DMS79 (cell line): ENCODE results near the gene BRCA2.

ENCODE experiments used
- DNase-seq: peaks from one replicate; lab custom pipeline; 2025; lab: John Stamatoyannopoulos, UW

Gene BRCA2

GRCh38 chr13:32385410-32385809 lies 70.1 kb downstream of the BRCA2 start:
- no peak for DNase-seq

GRCh38 chr13:32390048-32390447 lies 74.7 kb downstream of the BRCA2 start:
- DNase-seq = no peak

- no peak for DNase-seq
These were observed 75.2 kb downstream of the BRCA2 start for GRCh38 chr13:32390484-32390883.

- DNase-seq = no peak
These were observed 75.9 kb downstream of the BRCA2 start for GRCh38 chr13:32391101-32391619.

GRCh38 chr13:32403108-32403507 lies 87.8 kb downstream of the BRCA2 start:
- no peak for DNase-seq

GRCh38 chr13:32407854-32408253 lies 92.5 kb downstream of the BRCA2 start:
- no peak for DNase-seq

- DNase-seq = peak; percentile 31
These were observed 93.1 kb downstream of the BRCA2 start for GRCh38 chr13:32408296-32409000.

GRCh38 chr13:32409001-32409313 lies 93.6 kb downstream of the BRCA2 start:
- DNase-seq = peak; percentile 35

GRCh38 chr13:32409561-32410421 lies 94.5 kb downstream of the BRCA2 start:
- peak; percentile 38 for DNase-seq

- DNase-seq = no peak
These were observed 98.0 kb downstream of the BRCA2 start for GRCh38 chr13:32413284-32413683.

- DNase-seq = no peak
These were observed 99.3 kb downstream of the BRCA2 start for GRCh38 chr13:32414580-32414979.

GRCh38 chr13:32415019-32415418 lies 99.7 kb downstream of the BRCA2 start:
- DNase-seq = no peak

- DNase-seq = no peak
These were observed 102.7 kb downstream of the BRCA2 start for GRCh38 chr13:32417995-32418394.

GRCh38 chr13:32419862-32420261 lies 104.6 kb downstream of the BRCA2 start:
- no peak for DNase-seq

GRCh38 chr13:32423592-32423991 lies 108.3 kb downstream of the BRCA2 start:
- DNase-seq = no peak

GRCh38 chr13:32425158-32425557 lies 109.8 kb downstream of the BRCA2 start:
- no peak for DNase-seq

GRCh38 chr13:32426191-32426989 lies 111.1 kb downstream of the BRCA2 start:
- peak; percentile 32 for DNase-seq

GRCh38 chr13:32426990-32427851 lies 111.9 kb downstream of the BRCA2 start:
- no peak for DNase-seq

- DNase-seq = peak; percentile 50
These were observed 112.7 kb downstream of the BRCA2 start, which contains the start of gene N4BP2L1 for GRCh38 chr13:32427852-32428580. Gene N4BP2L1 (minus strand): TSS chr13:32428130. CDS start chr13:32428082, 48 bp downstream.

GRCh38 chr13:32428581-32429432 lies 113.5 kb downstream of the BRCA2 start:
- DNase-seq = no peak
